Measurements from ENCODE around the gene SLC4A3. TPM values are rescaled to one million over a fixed set of nuclear protein-coding genes. Genes with fewer than 3 reads are reported as not detected.
"Not testable (repeated sequence)": the region's sequence is repeated elsewhere in the genome, so short reads cannot be mapped to it uniquely, and the experiment has no call there.

SLC4A3 gene
- total RNA-seq, 4 donors from 2014 or later: 10.4 to 30.6 (median 12.4) TPM

GRCh38 chr2:219644801-219645480 lies 17.5 kb downstream of the SLC4A3 start:
- Histone ChIP-seq H3K4me3 (no peak overlapping the region), H3K9me3 (no peaks in the 10 kb centered on the region), H3K4me1 (peaks cover 0 to 33% (median 7%) of the 10 kb centered on the region in 3 donors), H3K27ac (peak overlapping the region in 3 of 4 donors; percentile 49 to 63 (median 59)), H3K36me3 (no peaks in the 10 kb centered on the region), H3K27me3 (no peaks in the 10 kb centered on the region)
- TF ChIP-seq EP300 (IDR thresholded peaks at IDR 0.05) (no peak), POLR2A (IDR thresholded peaks at IDR 0.05) (no peak), CTCF (IDR thresholded peaks at IDR 0.05) (no peak), POLR2AphosphoS5 (IDR thresholded peaks at IDR 0.05) (no peak)
- ATAC-seq: no peak
- WGBS, 2 donors (ENCODE audit: low coverage in 1 of 2): 40 to 72% methylated on average over 3 to 13 of the region's 17 CpGs

- Histone ChIP-seq H3K27me3 (peaks cover 7% of the 10 kb centered on the region), H3K4me3 (no peak overlapping the region), H3K9me3 (no peaks in the 10 kb centered on the region), H3K36me3 (no peaks in the 10 kb centered on the region), H3K4me1 (peaks cover 0 to 33% (median 7%) of the 10 kb centered on the region in 3 donors), H3K27ac (peak overlapping the region in 3 of 4 donors; percentile 49 to 63 (median 59))
- 68 to 90% methylated on average over 5 to 10 of the region's 12 CpGs for WGBS, 2 donors (ENCODE audit: low coverage in 1 of 2)
- no peak for ATAC-seq
- TF ChIP-seq CTCF (IDR thresholded peaks at IDR 0.05) (no peak), EP300 (IDR thresholded peaks at IDR 0.05) (no peak), POLR2AphosphoS5 (IDR thresholded peaks at IDR 0.05) (no peak), POLR2A (IDR thresholded peaks at IDR 0.05) (no peak)
These were observed 18.4 kb downstream of the SLC4A3 start for GRCh38 chr2:219645631-219646527.

GRCh38 chr2:219648176-219648575 lies 20.7 kb downstream of the SLC4A3 start:
- Histone ChIP-seq H3K9me3 (no peaks in the 10 kb centered on the region), H3K4me3 (no peak overlapping the region), H3K4me1 (peaks cover 0 to 19% (median 4%) of the 10 kb centered on the region in 3 donors), H3K27ac (no peak overlapping the region), H3K36me3 (no peaks in the 10 kb centered on the region), H3K27me3 (peaks cover 22% of the 10 kb centered on the region)
- no peak for ATAC-seq
- 80 to 92% methylated on average over 1 to 2 of the region's 2 CpGs for WGBS, 2 donors (ENCODE audit: low coverage in 1 of 2)
- TF ChIP-seq EP300 (IDR thresholded peaks at IDR 0.05): no peak

DNA sequence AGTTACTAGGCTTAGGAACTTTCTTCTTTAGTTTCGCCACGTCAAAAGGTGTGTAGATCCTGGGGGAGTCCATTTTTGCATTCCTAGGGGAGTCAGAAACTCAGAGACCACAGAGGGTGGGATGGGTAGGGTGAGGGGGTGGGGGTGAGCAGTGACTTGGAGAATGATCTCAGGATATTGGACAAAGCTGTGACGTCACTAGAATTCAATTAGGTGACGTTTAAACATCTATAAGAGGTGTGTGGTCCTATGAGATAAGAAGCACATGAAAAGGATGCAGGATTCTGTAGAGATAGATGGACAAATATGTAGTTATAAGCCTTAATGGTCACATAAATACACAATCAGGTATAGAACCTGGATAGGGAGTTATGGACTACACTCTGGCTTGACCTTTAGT lies 21.5 kb downstream of the SLC4A3 start:
- Histone ChIP-seq H3K27me3 (peaks cover 22% of the 10 kb centered on the region), H3K4me3 (no peak overlapping the region), H3K36me3 (no peaks in the 10 kb centered on the region), H3K9me3 (no peaks in the 10 kb centered on the region), H3K4me1 (peaks cover 0 to 19% (median 4%) of the 10 kb centered on the region in 3 donors), H3K27ac (no peak overlapping the region)
- TF ChIP-seq CTCF (IDR thresholded peaks at IDR 0.05) (no peak), POLR2AphosphoS5 (IDR thresholded peaks at IDR 0.05) (no peak), EP300 (IDR thresholded peaks at IDR 0.05) (no peak), POLR2A (IDR thresholded peaks at IDR 0.05) (no peak)
- whole genome bisulfite sequencing, 2 donors (ENCODE audit: low coverage in 1 of 2): 61 to 85% methylated on average over 4 of the region's 4 CpGs
- ATAC-seq: no peak

GRCh38 chr2:219650426-219651248 lies 23.2 kb downstream of the SLC4A3 start:
- Histone ChIP-seq H3K4me1 (peaks cover 0 to 7% (median 4%) of the 10 kb centered on the region in 3 donors), H3K36me3 (no peaks in the 10 kb centered on the region), H3K27me3 (peaks cover 22% of the 10 kb centered on the region), H3K4me3 (no peak overlapping the region), H3K9me3 (no peaks in the 10 kb centered on the region), H3K27ac (no peak overlapping the region)
- WGBS, 2 donors (ENCODE audit: low coverage in 1 of 2): 71 to 74% methylated on average over 3 to 4 of the region's 8 CpGs
- TF ChIP-seq EP300 (IDR thresholded peaks at IDR 0.05): no peak
- TF ChIP-seq POLR2A (IDR thresholded peaks at IDR 0.05): no peak
- TF ChIP-seq POLR2AphosphoS5 (IDR thresholded peaks at IDR 0.05): no peak
- no peak for TF ChIP-seq CTCF (IDR thresholded peaks at IDR 0.05)
- ATAC-seq: no peak

GRCh38 chr2:219651656-219652055 lies 24.2 kb downstream of the SLC4A3 start:
- WGBS, 2 donors (ENCODE audit: low coverage in 1 of 2): 74 to 89% methylated on average over 2 to 6 of the region's 6 CpGs
- not testable (repeated sequence) for H3K36me3 ChIP-seq

More at GRCh38 chr2:219651656-219652055, 24.2 kb downstream of the SLC4A3 start:
- H3K4me1 ChIP-seq, H3K4me3 ChIP-seq, H3K27ac ChIP-seq, ATAC-seq, H3K9me3 ChIP-seq: not testable (repeated sequence)
- peaks cover 22% of the 10 kb centered on the region for H3K27me3 ChIP-seq

Data from gastroesophageal sphincter (tissue), 4 donors.